HG03045 (cell line): ENCODE results near the gene TNNC1.

Experiments
- ATAC-seq: cut with Tn5 transposase; IDR thresholded peaks from one replicate; pipeline ENCODE4 v1.9.1; 2021; ENCODE audit warnings: mild to moderate bottlenecking, moderate library complexity; ENCODE audit not compliant: unreplicated experiment

The TNNC1 gene

GRCh38 chr3:52402706-52403270, 51.1 kb downstream of the TNNC1 start:
- no peak for ATAC-seq

- no peak for ATAC-seq
These were observed 51.7 kb downstream of the TNNC1 start for GRCh38 chr3:52402101-52402521.

- no peak for ATAC-seq
These were observed 52.3 kb downstream of the TNNC1 start for GRCh38 chr3:52401551-52401950.
